ENCODE results near the gene CALD1. TPM values are rescaled to one million over a fixed set of nuclear protein-coding genes. Genes with fewer than 3 reads are reported as not detected.

Gene CALD1
- total RNA-seq, 1 experiment from 2014 or later, result 107 TPM

DNA sequence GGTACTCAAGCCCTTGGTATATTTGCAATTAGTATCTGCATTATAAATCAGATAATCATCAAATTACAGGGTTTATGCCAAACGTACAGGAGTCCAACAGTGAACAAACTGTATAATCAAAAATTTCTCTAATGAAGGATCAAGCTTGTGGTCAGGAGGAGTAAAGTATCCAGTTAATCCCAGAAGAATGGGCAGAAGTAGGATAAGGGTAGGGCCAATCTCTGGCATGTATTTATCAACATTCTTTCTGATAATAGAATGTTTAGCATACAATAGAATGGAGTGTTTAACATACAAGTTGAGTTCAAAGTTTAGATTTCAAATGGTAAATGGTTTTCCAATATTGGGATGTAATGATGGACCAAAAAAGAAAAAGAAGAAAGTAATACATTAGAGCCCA is 103.0 kb downstream of the CALD1 start:
- H3K27ac ChIP-seq (ENCODE audit: insufficient read length, low read depth, low read length), result no peak overlapping the region
- no peaks in the 10 kb centered on the region for H3K9me3 Mint-ChIP-seq
- no peak for TF ChIP-seq CTCF (conservative IDR thresholded peaks at IDR 0.05)
- no peak overlapping the region for H3K56ac ChIP-seq (ENCODE audit: insufficient read length, low read depth, low read length)
- H2AFZ ChIP-seq (ENCODE audit: low read length), result no peak overlapping the region
- no peak overlapping the region for H2AK5ac ChIP-seq (ENCODE audit: insufficient read length, low read length)
- H3K4ac ChIP-seq (ENCODE audit: low read depth, low read length), result no peak overlapping the region
- H3K4me1 Mint-ChIP-seq, result peaks cover 6 to 8% of the 10 kb centered on the region in 2 experiments
- no peaks in the 10 kb centered on the region for H3K27me3 ChIP-seq (ENCODE audit: insufficient read depth, low read length)
- no peak overlapping the region for H3T11ph ChIP-seq (ENCODE audit: low read length)
- no CpG with 5 or more reads among the region's 1 CpG for WGBS (ENCODE audit: extremely low coverage, insufficient read length, low lambda C conversion rate)
- H2BK5ac ChIP-seq (ENCODE audit: insufficient read length, low read length), result no peak overlapping the region
- no peak overlapping the region for H2BK15ac ChIP-seq (ENCODE audit: low read depth, low read length)
- H3K9ac ChIP-seq (ENCODE audit: extremely low read depth, insufficient read length, low read length), result no peak overlapping the region
- no peaks in the 10 kb centered on the region for H4K20me1 ChIP-seq (ENCODE audit: control insufficient read depth, insufficient read depth, insufficient read length)
- no peaks in the 10 kb centered on the region for H3K79me2 ChIP-seq (ENCODE audit: insufficient read depth, low read length)
- no peak overlapping the region for H2BK12ac ChIP-seq (ENCODE audit: insufficient read length, low read depth, low read length)
- no peaks in the 10 kb centered on the region for H3K36me3 Mint-ChIP-seq (ENCODE audit: insufficient read depth in 1 of 3, low read depth in 3 of 3)
- H3K18ac ChIP-seq (ENCODE audit: insufficient read length, low read depth, low read length), result no peak overlapping the region
- H4K8ac ChIP-seq (replicated peaks; ENCODE audit: insufficient read length, low read depth, low read length), result no peak overlapping the region
- H3K79me1 ChIP-seq (ENCODE audit: insufficient read depth, low read depth, low read length, poor library complexity, severe bottlenecking), result no peaks in the 10 kb centered on the region
- no peak overlapping the region for H3K14ac ChIP-seq (ENCODE audit: insufficient read depth, low read length)
- H3K9me3 ChIP-seq (ENCODE audit: control insufficient read depth, low read depth, low read length), result no peaks in the 10 kb centered on the region
- no peak overlapping the region for H3K23ac ChIP-seq (ENCODE audit: insufficient read length, low read depth, low read length)
- no peak overlapping the region for H4K5ac ChIP-seq (ENCODE audit: insufficient read length, low read depth, low read length)
- H4K91ac ChIP-seq (ENCODE audit: insufficient read length, low read depth, low read length), result no peak overlapping the region
- H2BK20ac ChIP-seq (ENCODE audit: low read depth, low read length, poor library complexity, severe bottlenecking), result no peak overlapping the region
- H3K27me3 Mint-ChIP-seq (ENCODE audit: low read depth), result no peaks in the 10 kb centered on the region
- H2BK120ac ChIP-seq (ENCODE audit: low read depth, low read length, poor library complexity, severe bottlenecking), result no peak overlapping the region
- H3K23me2 ChIP-seq (ENCODE audit: insufficient read length, low read depth, low read length, poor library complexity, severe bottlenecking), result no peaks in the 10 kb centered on the region
- no peak overlapping the region for H3K27ac Mint-ChIP-seq
- DNase-seq, result no peak
- H3K4me3 Mint-ChIP-seq, result no peak overlapping the region
- no peak overlapping the region for H3K4me2 ChIP-seq (ENCODE audit: insufficient read depth, insufficient read length, low read length)
- H3K4me1 ChIP-seq (ENCODE audit: insufficient read depth, low read length), result no peaks in the 10 kb centered on the region

All from H9 (cell line).